GM23248 (cell line): ENCODE results near the gene EML5. TPM values are rescaled to one million over a fixed set of nuclear protein-coding genes. Genes with fewer than 3 reads are reported as not detected.

Source experiments
- DNase-seq: peaks from one replicate; pipeline ENCODE4 v3.0.0-alpha.2; 2015
- H2AFZ ChIP-seq: fragments of 200-600 bp; sonication (generic); 2 replicates; pipeline ENCODE4 v1.6.1; 2016; ENCODE audit warnings: antibody characterized with exemption
- H3F3A ChIP-seq: fragments of 200-600 bp; sonication (generic); 2 replicates; pipeline ENCODE4 v1.6.1; 2016; ENCODE audit warnings: mild to moderate bottlenecking, antibody characterized with exemption, mixed run types; ENCODE audit not compliant: insufficient read depth
- H3K27ac ChIP-seq: fragments of 200-600 bp; sonication (generic); 2 replicates; pipeline ENCODE4 v1.5.1; 2016; ENCODE audit warnings: mild to moderate bottlenecking
- H3K27me3 ChIP-seq: fragments of 200-600 bp; sonication (generic); replicated peaks from 2 replicates; pipeline ENCODE4 v1.6.1; 2016; ENCODE audit warnings: mild to moderate bottlenecking; ENCODE audit not compliant: insufficient read depth
- H3K36me3 ChIP-seq: fragments of 200-600 bp; sonication (generic); 2 replicates; pipeline ENCODE4 v1.6.1; 2016; ENCODE audit warnings: low read depth, mild to moderate bottlenecking
- H3K4me1 ChIP-seq: fragments of 200-600 bp; sonication (generic); 2 replicates; pipeline ENCODE4 v1.6.1; 2016; ENCODE audit warnings: mild to moderate bottlenecking; ENCODE audit not compliant: insufficient read depth
- H3K4me2 ChIP-seq: fragments of 200-600 bp; sonication (generic); one replicate; pipeline ENCODE4 v1.6.1; 2016; ENCODE audit warnings: mild to moderate bottlenecking; ENCODE audit not compliant: unreplicated experiment
- H3K4me3 ChIP-seq: fragments of 200-600 bp; sonication (generic); 2 replicates; pipeline ENCODE4 v1.5.1; 2016; ENCODE audit warnings: mild to moderate bottlenecking
- H3K79me2 ChIP-seq: fragments of 200-600 bp; sonication (generic); 2 replicates; pipeline ENCODE4 v1.6.1; 2016; ENCODE audit warnings: mild to moderate bottlenecking; ENCODE audit not compliant: insufficient read depth
- H3K9ac ChIP-seq: fragments of 200-600 bp; sonication (generic); 2 replicates; pipeline ENCODE4 v1.6.1; 2016; ENCODE audit warnings: mild to moderate bottlenecking
- H3K9me2 ChIP-seq: fragments of 200-600 bp; sonication (generic); 2 replicates; pipeline ENCODE4 v1.6.1; 2016; ENCODE audit warnings: mixed run types, mild to moderate bottlenecking, moderate library complexity; ENCODE audit not compliant: insufficient read depth
- H3K9me3 ChIP-seq: fragments of 200-600 bp; sonication (generic); one replicate; pipeline ENCODE4 v1.6.1; 2017; ENCODE audit warnings: low read depth
- H4K20me1 ChIP-seq: fragments of 200-600 bp; sonication (generic); 2 replicates; pipeline ENCODE4 v1.6.0; 2016; ENCODE audit not compliant: insufficient read depth
- EZH2 ChIP-seq: fragments of 200-600 bp; sonication (generic); IDR thresholded peaks from 2 replicates; pipeline ENCODE4 v1.6.1; 2018; ENCODE audit warnings: antibody characterized with exemption, mild to moderate bottlenecking; ENCODE audit not compliant: insufficient read depth, poor library complexity, severe bottlenecking
- EZH2phosphoT487 ChIP-seq: fragments of 200-600 bp; sonication (generic); IDR thresholded peaks from 2 replicates; pipeline ENCODE4 v1.6.1; 2018; ENCODE audit warnings: antibody characterized with exemption, moderate library complexity, mild to moderate bottlenecking, low read depth; ENCODE audit not compliant: insufficient read depth
- WGBS, 2 experiments: methylation state at CpG; one replicate each; pipeline ENCODE4 v1.1.6; 2015 to 2017; ENCODE audit warnings: low lambda C conversion rate in 2 of 2, low coverage in 1 of 2; ENCODE audit errors: missing lambda C conversion rate in 2 of 2; 5-methylcytosine and 5-hydroxymethylcytosine counted together
- in situ Hi-C: fragments of 300-500 bp; cut with MboI; formaldehyde crosslinking; loops from 2 replicates; pipeline ENCODE4 v1.15.0; 2020
- polyA plus RNA-seq: library from polyadenylated mRNA; unstranded; fragments of >200 nt; fragmentation: Nextera tagmentation; extraction: Ambion mirVana; gene quantifications from 2 replicates; pipeline ENCODE4 v1.2.1, GENCODE V29; 2016
- total RNA-seq: library from RNA; depleted of rRNA; stranded (reverse); fragments of >200 nt; shearing (Covaris generic); gene quantifications from 2 replicates; pipeline ENCODE4 v1.2.3, GENCODE V29; 2014

Gene EML5
- total and polyA plus RNA-seq, 2 experiments from 2014 or later, result under 0.01 to 0.25 TPM

GRCh38 chr14:88710709-88711108 lies 82.0 kb downstream of the EML5 start:
- Histone ChIP-seq H3K4me2 (no peak overlapping the region), H3K9me2 (no peaks in the 10 kb centered on the region), H2AFZ (no peak overlapping the region), H3K9me3 (no peaks in the 10 kb centered on the region), H3K79me2 (no peaks in the 10 kb centered on the region), H3K4me3 (no peak overlapping the region), H3F3A (no peaks in the 10 kb centered on the region), H3K36me3 (no peaks in the 10 kb centered on the region), H3K4me1 (peaks cover 8% of the 10 kb centered on the region), H3K27ac (no peak overlapping the region), H3K27me3 (0 out of 2 replicates have a peak, but pooled peaks cover 3% of the 10 kb centered on the region), H3K9ac (no peak overlapping the region), H4K20me1 (no peaks in the 10 kb centered on the region)
- DNase-seq, result no peak
- in situ Hi-C loops, result no loop called here
- TF ChIP-seq EZH2phosphoT487 (no peak), EZH2 (no peak)
- WGBS, 2 experiments, result 33% methylated on average over 2 of the region's 2 CpGs

- WGBS, 2 experiments, result 59 to 64% methylated on average over 1 of the region's 1 CpG
- no peaks in the 10 kb centered on the region for H3K9me2 ChIP-seq
- H3K9me3 ChIP-seq, result no peaks in the 10 kb centered on the region
- H4K20me1 ChIP-seq, result no peaks in the 10 kb centered on the region
- H3K79me2 ChIP-seq, result no peaks in the 10 kb centered on the region
- no peaks in the 10 kb centered on the region for H3K27me3 ChIP-seq
- no peak for DNase-seq
- in situ Hi-C loops, result no loop called here
- H3K36me3 ChIP-seq, result no peaks in the 10 kb centered on the region
- H3K4me2 ChIP-seq, result no peak overlapping the region
- no peaks in the 10 kb centered on the region for H3F3A ChIP-seq
- no peak overlapping the region for H3K9ac ChIP-seq
- H3K27ac ChIP-seq, result no peak overlapping the region
- H3K4me1 ChIP-seq, result peaks cover 8% of the 10 kb centered on the region
- no peak overlapping the region for H2AFZ ChIP-seq
- H3K4me3 ChIP-seq, result no peak overlapping the region
- TF ChIP-seq EZH2phosphoT487, result no peak
- TF ChIP-seq EZH2, result no peak
Observed at GRCh38 chr14:88707088-88707487, 85.7 kb downstream of the EML5 start.

GRCh38 chr14:88706425-88706824 lies 86.3 kb downstream of the EML5 start:
- Histone ChIP-seq H3K9me3 (no peaks in the 10 kb centered on the region), H3K4me3 (no peak overlapping the region), H3K9ac (no peak overlapping the region), H4K20me1 (no peaks in the 10 kb centered on the region), H2AFZ (no peak overlapping the region), H3K27ac (no peak overlapping the region), H3K36me3 (no peaks in the 10 kb centered on the region), H3K79me2 (no peaks in the 10 kb centered on the region), H3F3A (no peaks in the 10 kb centered on the region), H3K4me2 (no peak overlapping the region), H3K4me1 (peaks cover 8% of the 10 kb centered on the region), H3K9me2 (no peaks in the 10 kb centered on the region), H3K27me3 (no peaks in the 10 kb centered on the region)
- no peak for TF ChIP-seq EZH2phosphoT487
- no peak for TF ChIP-seq EZH2
- DNase-seq, result peak; percentile 67
- in situ Hi-C loops, result no loop called here

GRCh38 chr14:88698651-88699050 lies 94.1 kb downstream of the EML5 start:
- Histone ChIP-seq H3K4me2 (no peak overlapping the region), H3K4me3 (no peak overlapping the region), H3K9me2 (no peaks in the 10 kb centered on the region), H3K27me3 (no peaks in the 10 kb centered on the region), H3K4me1 (no peaks in the 10 kb centered on the region), H3K9me3 (no peaks in the 10 kb centered on the region), H3K79me2 (no peaks in the 10 kb centered on the region), H3K9ac (no peak overlapping the region), H3K27ac (no peak overlapping the region), H3K36me3 (no peaks in the 10 kb centered on the region), H2AFZ (no peak overlapping the region), H3F3A (no peaks in the 10 kb centered on the region), H4K20me1 (no peaks in the 10 kb centered on the region)
- in situ Hi-C loops, result no loop called here
- TF ChIP-seq EZH2phosphoT487, result no peak
- TF ChIP-seq EZH2, result no peak
- DNase-seq, result no peak
- 66 to 67% methylated on average over 5 of the region's 5 CpGs for WGBS, 2 experiments

GRCh38 chr14:88695870-88696269 lies 96.9 kb downstream of the EML5 start:
- no peak for TF ChIP-seq EZH2
- TF ChIP-seq EZH2phosphoT487, result no peak
- Histone ChIP-seq H3K9me2 (no peaks in the 10 kb centered on the region), H3K4me2 (no peak overlapping the region), H3K4me3 (no peak overlapping the region), H3K36me3 (no peaks in the 10 kb centered on the region), H4K20me1 (no peaks in the 10 kb centered on the region), H3K79me2 (no peaks in the 10 kb centered on the region), H3K27ac (no peak overlapping the region), H3K9ac (no peak overlapping the region), H3K4me1 (no peaks in the 10 kb centered on the region), H3F3A (no peaks in the 10 kb centered on the region), H3K27me3 (no peaks in the 10 kb centered on the region), H2AFZ (no peak overlapping the region), H3K9me3 (no peaks in the 10 kb centered on the region)
- peak; percentile 29 for DNase-seq
- WGBS, 2 experiments, result 42 to 52% methylated on average over 3 of the region's 3 CpGs
- in situ Hi-C loops, result no loop called here
